Activated T-helper 17 cell treated with anti-CD3 and anti-CD28 coated beads, Interleukin-2, amount 50 U/mL, for 72 hours (primary cell): ENCODE data around the gene MOK. TPM values are rescaled to one million over a fixed set of nuclear protein-coding genes. Genes with fewer than 3 reads are reported as not detected.

Source experiments
- ATAC-seq: fragments of 150-1000 bp; cut with Tn5 transposase; replicated peaks from 2 replicates; pipeline ENCODE4 v1.10.0; 2021; ENCODE audit warnings: mild to moderate bottlenecking, moderate library complexity
- H3K27ac Mint-ChIP-seq: one replicate; pipeline ENCODE4 v1.8.0; 2022; ENCODE audit warnings: mixed read lengths
- H3K27me3 Mint-ChIP-seq: one replicate; pipeline ENCODE4 v1.8.0; 2022; ENCODE audit warnings: mixed read lengths
- H3K36me3 Mint-ChIP-seq: one replicate; pipeline ENCODE4 v1.8.0; 2022; ENCODE audit warnings: low read depth, mild to moderate bottlenecking, mixed read lengths
- H3K4me1 Mint-ChIP-seq: one replicate; pipeline ENCODE4 v1.8.0; 2022; ENCODE audit warnings: mixed read lengths
- H3K4me3 Mint-ChIP-seq: one replicate; pipeline ENCODE4 v1.8.0; 2022; ENCODE audit warnings: mild to moderate bottlenecking, mixed read lengths
- H3K9me3 Mint-ChIP-seq: one replicate; pipeline ENCODE4 v1.8.0; 2022; ENCODE audit warnings: mixed read lengths
- total RNA-seq, 2 donors: library from RNA; stranded (reverse); gene quantifications; one replicate each; pipeline ENCODE4 v1.2.3, GENCODE V29; 2022

MOK gene
- total RNA-seq, 2 donors from 2014 or later: 2.3 to 5.5 TPM

DNA sequence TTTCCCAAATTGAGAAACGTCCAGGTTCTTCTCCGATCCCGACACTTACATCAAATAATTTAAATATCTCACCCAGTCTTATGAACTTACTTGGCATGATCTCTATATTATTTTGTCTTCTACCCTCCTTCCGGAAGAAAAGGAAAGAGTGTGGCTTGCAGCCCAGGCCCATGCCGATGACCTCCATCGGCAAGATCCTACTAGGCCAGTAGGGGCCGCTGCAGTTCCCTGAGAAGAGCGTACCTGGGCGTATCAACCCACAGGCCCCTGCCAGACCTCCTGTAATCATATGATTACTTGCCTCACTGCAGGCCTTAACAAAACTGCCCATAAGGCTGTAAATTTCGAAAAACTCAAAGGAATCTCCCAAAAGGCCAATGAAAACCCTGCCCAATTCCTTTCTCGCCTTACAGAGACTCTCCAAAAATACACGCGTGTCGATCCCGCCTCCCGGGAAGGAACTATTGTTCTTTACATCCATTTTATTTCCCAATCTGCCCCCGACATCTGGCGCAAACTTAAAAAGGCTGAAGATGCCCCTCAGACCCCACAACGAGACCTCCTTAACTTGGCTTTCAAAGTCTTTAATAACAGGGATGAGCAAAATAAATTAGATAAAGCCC is 69.6 kb downstream of the MOK start:
- H3K9me3 Mint-ChIP-seq: no peaks in the 10 kb centered on the region
- ATAC-seq: peak; percentile 99
- no peaks in the 10 kb centered on the region for H3K4me1 Mint-ChIP-seq
- no peak overlapping the region for H3K27ac Mint-ChIP-seq
- no peaks in the 10 kb centered on the region for H3K27me3 Mint-ChIP-seq
- H3K4me3 Mint-ChIP-seq: no peak overlapping the region
- H3K36me3 Mint-ChIP-seq: no peaks in the 10 kb centered on the region

DNA sequence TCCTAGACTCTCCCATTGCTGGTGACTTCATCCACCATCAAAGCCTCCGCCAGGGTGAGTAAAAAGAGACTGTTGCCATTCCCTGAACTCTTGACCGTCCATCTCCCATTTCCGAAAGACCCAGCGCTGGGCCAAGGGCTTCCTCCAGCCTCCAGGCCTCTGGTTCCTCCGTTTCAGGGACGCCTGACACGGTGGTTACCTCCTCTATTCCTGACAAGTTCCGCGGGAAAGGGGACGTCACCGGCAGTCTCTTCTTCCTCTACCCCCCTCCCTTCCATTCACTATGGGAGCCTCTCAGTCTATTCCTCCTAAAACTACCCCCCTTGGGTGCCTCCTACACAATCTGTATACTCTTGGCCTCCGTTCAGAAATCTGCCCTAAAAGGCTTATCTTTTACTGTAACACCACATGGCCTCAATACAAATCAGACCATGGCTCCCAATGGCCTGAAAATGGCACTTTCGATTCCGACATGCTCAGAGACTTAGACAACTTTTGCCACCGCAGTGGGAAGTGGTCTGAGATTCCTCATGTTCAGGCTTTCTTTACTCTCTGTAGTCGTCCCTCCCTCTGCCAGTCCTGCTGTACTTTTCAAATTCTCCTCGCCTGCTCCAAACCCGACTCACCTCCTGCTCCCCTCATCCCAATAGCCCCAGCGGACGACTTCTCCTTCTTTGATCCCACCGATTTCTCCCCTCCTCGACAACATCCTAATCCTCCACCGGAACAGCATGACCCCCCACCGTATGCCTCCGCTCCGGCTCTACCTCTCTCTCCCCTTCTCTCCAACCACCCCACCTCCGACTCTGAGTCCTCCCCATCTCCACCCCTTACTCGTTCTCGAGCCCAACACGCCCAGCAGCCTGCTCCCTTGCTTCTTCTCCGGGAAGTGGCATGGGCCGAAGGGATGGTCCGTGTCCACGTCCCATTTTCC is 70.4 kb downstream of the MOK start:
- no peak overlapping the region for H3K27ac Mint-ChIP-seq
- H3K27me3 Mint-ChIP-seq: no peaks in the 10 kb centered on the region
- H3K4me1 Mint-ChIP-seq: no peaks in the 10 kb centered on the region
- H3K9me3 Mint-ChIP-seq: no peaks in the 10 kb centered on the region
- no peak overlapping the region for H3K4me3 Mint-ChIP-seq
- ATAC-seq: no peak
- H3K36me3 Mint-ChIP-seq: no peaks in the 10 kb centered on the region

DNA sequence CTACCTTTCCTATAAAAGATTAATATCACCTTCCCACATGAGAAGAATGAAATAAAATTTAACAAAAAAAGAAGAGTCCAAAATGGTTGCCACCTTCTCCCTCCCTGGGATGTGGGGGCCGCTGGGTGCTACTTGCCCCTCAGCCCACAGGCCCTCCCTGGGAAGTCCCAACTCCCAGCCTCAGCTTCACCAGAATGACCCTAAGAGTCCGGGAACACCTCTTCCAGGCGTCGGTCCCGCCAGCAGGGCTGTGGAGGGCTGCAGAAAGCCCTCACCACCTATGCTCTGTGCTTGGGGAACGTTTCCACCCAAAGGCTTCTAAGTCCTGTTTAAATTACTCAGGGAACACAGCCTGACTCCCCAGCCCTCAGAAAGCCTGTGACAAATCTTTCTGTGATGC is 71.9 kb downstream of the MOK start:
- H3K27ac Mint-ChIP-seq: no peak overlapping the region
- no peaks in the 10 kb centered on the region for H3K4me1 Mint-ChIP-seq
- H3K27me3 Mint-ChIP-seq: no peaks in the 10 kb centered on the region

DNA sequence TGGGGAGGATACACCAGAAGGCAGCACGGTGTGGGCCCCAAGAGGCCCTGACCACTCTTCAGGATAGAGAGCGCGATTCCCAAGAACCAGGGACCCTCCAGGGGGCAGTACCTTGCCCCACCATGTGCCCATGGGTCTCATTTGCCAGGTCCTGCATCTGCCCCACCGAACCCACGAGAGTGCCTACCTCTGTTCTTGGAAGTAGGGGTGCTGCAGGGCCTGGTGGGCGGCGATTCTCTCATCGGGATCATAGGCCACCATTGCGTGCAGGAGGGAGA is 72.7 kb downstream of the MOK start:
- no peak overlapping the region for H3K4me3 Mint-ChIP-seq
- no peak for ATAC-seq
- no peak overlapping the region for H3K27ac Mint-ChIP-seq
- H3K36me3 Mint-ChIP-seq: no peaks in the 10 kb centered on the region
- no peaks in the 10 kb centered on the region for H3K27me3 Mint-ChIP-seq
- H3K9me3 Mint-ChIP-seq: no peaks in the 10 kb centered on the region
- no peaks in the 10 kb centered on the region for H3K4me1 Mint-ChIP-seq

More for the DNA sequence above, 71.9 kb downstream of the MOK start:
- no peak for ATAC-seq
- H3K4me3 Mint-ChIP-seq: no peak overlapping the region
- H3K36me3 Mint-ChIP-seq: no peaks in the 10 kb centered on the region
- H3K9me3 Mint-ChIP-seq: no peaks in the 10 kb centered on the region

DNA sequence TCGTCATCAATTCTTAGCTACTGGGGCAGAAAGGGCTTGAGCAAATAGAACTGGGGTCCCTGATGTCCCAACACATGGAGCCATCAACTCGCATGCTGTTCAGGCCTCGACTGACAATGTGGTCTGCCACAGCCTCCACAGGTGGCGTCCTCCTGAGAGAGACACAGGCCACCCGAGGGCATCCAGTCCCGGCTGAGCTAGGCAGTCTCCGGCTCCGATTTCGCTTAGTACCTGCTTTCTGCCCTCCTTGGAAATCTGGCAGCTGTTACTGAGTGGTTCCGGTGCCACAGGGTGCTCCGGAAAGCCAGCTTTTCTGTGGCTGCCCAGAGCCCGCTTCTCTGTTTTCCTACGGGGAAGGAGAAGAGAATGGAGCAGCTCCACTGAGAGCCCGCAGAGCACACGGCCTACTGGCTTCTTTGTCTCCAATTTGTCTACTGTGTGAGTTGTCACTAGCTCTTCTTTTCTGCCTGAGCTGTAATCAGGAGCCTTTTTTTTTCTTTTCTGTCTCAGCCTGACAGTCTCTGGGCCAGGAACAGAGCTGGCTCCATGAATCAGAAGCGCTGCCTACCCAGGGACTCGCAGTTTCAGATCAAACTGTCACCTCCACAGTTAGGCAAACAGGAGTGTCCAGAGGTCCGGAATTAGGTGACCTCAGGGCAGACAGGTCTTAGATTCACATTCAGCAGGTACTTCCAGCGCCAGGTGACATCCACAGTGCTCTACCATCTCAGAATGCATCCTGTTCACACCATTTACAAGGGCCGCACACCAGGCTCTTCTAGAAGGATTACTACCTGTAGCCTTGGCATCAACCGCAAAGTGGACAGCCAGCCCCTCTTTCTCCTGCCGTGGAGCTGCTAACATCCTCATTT is 73.3 kb downstream of the MOK start:
- Mint-ChIP-seq H3K27me3 (no peaks in the 10 kb centered on the region), H3K9me3 (no peaks in the 10 kb centered on the region)
- no peak for ATAC-seq

DNA sequence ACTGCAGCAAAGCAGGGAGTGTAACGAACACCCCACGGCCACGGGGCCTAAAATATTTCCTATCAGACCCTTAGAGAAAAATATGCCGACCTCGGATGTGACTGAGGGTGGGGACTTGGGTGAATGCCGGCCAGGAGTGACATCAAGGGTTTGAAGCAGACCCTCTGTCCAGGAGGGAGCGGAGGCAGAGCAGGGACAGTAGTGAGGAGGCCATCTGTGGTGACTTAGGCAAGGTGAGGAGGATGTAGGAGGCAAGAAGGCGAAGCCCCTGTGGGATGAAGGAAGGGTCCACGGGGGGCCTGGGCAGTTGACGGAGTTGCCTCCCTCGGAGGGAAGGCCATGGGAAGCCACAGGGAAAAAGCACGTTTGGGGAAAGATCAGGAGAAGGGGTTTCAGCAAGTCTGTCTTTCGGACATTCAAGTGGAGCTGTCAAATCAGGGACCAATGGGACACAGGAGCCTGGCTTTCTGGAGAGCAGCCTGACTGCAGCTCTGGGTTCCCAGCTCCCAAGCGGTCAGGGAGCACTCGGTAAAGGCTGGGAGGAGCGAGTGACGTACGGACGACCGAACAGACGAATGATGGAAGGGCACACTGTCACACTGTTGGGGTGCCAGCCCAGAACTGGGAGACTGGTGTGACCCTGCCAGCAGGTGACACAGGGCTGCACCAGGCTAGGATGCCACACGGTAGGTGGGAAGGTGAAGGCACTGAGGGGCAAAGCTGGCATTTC is 74.3 kb downstream of the MOK start:
- H3K9me3 Mint-ChIP-seq: no peaks in the 10 kb centered on the region
- H3K27me3 Mint-ChIP-seq: no peaks in the 10 kb centered on the region
- H3K4me1 Mint-ChIP-seq: no peaks in the 10 kb centered on the region
- no peak for ATAC-seq
- no peak overlapping the region for H3K4me3 Mint-ChIP-seq
- no peak overlapping the region for H3K27ac Mint-ChIP-seq
- H3K36me3 Mint-ChIP-seq: no peaks in the 10 kb centered on the region

More for the DNA sequence above, 73.3 kb downstream of the MOK start:
- no peaks in the 10 kb centered on the region for H3K4me1 Mint-ChIP-seq
- no peaks in the 10 kb centered on the region for H3K36me3 Mint-ChIP-seq
- no peak overlapping the region for H3K4me3 Mint-ChIP-seq
- no peak overlapping the region for H3K27ac Mint-ChIP-seq

DNA sequence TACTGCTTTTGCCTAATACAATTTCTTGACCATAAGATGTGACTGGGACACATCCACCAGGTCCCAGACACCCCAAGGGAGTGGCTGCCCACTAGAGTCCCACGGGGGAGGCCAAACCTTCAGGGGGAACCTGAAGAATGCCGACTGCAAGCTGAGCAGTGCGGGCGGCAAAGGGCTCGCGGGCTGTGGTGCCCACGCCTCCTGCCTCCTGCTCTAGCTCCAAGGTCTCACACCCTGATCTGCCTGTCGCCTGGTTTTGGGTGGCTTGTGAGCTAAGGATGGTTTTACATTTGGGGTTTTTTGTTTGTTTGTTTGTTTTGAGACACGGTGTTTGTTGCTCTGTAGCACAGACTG is 75.2 kb downstream of the MOK start:
- Mint-ChIP-seq H3K27ac (no peak overlapping the region), H3K4me1 (no peaks in the 10 kb centered on the region), H3K4me3 (no peak overlapping the region), H3K36me3 (no peaks in the 10 kb centered on the region), H3K9me3 (no peaks in the 10 kb centered on the region), H3K27me3 (no peaks in the 10 kb centered on the region)
- no peak for ATAC-seq

DNA sequence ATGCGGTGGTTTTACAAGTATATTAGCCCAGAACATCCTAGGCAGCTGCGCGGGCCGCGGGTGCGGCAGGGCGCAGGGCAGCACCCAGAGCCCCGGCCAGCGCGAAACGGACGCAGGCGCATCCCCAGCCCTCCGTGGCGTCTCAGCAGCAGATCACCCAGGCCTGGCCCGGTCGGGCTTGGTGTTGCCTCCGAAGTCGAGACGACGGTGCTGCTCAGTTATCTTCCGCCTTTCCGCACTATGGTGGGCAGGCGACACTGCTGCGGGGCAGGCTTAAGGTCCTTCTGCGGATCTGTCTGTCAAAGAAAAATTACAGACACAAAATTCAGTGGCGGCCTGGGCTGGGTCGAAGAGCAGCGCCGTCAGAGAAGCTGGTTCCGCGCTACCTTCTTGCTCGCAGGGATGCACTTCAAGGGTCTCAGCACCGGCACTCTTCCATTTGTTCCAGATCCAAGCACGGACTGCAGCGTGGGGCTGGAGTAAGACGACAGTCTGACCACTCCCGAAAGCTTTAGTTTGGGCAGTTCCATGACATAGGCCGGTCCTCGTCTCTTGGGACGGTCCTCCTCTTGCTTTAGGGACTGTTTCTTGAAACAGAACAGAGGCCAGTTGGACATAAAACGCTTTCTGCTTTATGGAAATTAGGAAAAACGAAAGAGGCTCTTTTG is 75.8 kb downstream of the MOK start:
- Mint-ChIP-seq H3K36me3 (no peaks in the 10 kb centered on the region), H3K9me3 (no peaks in the 10 kb centered on the region), H3K4me1 (no peaks in the 10 kb centered on the region), H3K4me3 (no peak overlapping the region), H3K27ac (no peak overlapping the region), H3K27me3 (no peaks in the 10 kb centered on the region)
- no peak for ATAC-seq

DNA sequence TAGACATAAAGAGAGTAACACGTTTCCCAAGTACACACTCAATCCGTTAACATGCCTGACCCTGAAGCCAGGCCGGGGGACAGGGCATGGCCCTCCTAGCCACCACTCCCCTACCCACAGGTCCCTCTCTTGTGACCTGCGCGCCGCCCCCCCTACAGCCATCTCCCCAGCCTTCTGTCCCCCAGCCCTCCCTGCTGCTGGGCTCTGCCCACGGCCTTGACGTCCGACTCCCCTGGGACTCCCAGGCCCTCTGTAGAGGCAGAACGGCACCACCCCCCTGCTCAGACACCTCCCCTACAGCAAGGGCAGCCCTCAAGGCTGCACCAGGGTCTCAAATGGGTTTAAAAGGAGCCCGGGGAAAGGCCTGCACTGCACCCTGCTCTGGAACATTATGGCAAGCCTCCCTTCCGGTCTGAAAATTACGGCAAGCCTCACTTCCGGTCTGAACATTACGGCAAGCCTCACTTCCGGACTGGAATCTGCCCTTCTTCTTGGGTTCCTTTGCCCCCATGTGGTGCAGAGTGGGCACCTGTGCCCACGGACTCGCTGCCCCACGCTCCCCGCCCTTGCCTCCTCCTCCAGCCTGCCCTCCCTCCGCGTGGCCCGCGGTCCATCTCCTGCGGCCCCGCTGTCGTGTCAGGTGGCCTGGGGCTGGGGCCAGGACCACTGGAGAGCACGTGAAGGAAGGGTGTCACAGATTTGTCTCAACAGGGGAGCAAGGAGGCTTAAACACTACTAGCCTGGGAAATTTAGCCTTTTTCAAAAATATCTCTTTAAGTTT is 77.6 kb downstream of the MOK start:
- no peak for ATAC-seq
- Mint-ChIP-seq H3K27ac (no peak overlapping the region), H3K9me3 (no peaks in the 10 kb centered on the region)

DNA sequence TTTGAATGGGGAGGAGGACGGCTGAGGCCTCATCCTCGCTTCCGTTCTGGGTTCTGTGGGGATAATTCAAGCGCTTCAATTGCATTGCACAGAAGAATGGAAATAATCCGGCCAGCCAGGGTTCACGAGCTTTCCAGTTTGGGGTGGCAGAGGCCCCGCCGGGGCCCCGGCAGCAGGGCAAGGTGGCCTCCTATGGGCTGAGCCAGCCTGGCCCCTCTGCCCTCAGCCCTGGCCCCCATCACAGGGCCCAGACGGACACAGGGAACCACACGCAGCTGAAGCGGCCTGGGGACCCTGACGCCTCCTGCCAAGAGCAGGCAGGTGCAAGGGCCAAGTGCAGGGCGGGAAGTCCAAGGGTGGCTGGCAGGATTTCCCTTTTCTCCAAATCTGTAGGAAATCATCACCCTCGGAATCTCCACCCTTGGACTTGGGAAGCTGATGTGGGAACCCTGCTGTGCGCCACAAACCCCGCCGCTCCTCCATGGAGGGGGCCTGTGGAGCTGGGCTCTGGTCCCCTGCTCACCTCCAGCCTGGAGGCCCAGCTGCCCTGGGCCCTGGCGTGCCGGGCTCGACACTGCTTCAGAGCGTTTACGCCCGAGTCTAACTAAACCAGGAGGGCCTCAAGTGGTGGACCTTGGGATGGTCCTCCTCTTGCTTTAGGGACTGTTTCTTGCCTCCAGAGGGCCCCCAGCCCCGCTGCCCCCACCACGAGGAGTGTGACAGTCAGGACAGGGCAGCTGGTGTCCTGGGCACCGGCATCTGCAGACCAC is 78.4 kb downstream of the MOK start:
- no peak for ATAC-seq
- no peaks in the 10 kb centered on the region for H3K4me1 Mint-ChIP-seq
- no peaks in the 10 kb centered on the region for H3K27me3 Mint-ChIP-seq
- no peak overlapping the region for H3K27ac Mint-ChIP-seq
- no peaks in the 10 kb centered on the region for H3K36me3 Mint-ChIP-seq
- H3K9me3 Mint-ChIP-seq: no peaks in the 10 kb centered on the region
- no peak overlapping the region for H3K4me3 Mint-ChIP-seq

More for the DNA sequence above, 77.6 kb downstream of the MOK start:
- H3K4me1 Mint-ChIP-seq: no peaks in the 10 kb centered on the region
- no peaks in the 10 kb centered on the region for H3K27me3 Mint-ChIP-seq
- H3K36me3 Mint-ChIP-seq: no peaks in the 10 kb centered on the region
- no peak overlapping the region for H3K4me3 Mint-ChIP-seq

DNA sequence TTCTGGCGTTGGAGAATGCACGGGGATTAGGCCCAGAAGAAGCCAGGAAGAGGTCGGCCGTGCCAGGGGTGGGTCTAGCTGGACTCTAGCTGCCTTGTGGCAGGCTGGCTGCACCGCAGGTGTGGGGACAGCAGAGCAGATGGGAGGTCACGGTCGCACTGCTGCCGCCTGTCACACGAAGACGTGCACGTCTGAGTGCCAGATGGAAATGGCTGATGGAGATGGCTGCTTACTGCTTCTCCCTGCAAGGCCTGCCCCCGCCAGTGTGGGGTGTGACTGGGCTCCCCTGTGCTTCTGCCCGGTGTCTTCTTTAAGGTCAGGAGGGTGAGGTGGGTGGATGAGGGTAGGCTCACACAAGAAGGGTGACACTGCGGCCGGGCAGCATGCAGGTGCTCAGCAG is 79.0 kb downstream of the MOK start:
- no peaks in the 10 kb centered on the region for H3K27me3 Mint-ChIP-seq
- no peaks in the 10 kb centered on the region for H3K9me3 Mint-ChIP-seq
- ATAC-seq: no peak
- H3K27ac Mint-ChIP-seq: no peak overlapping the region
- H3K4me3 Mint-ChIP-seq: no peak overlapping the region
- H3K36me3 Mint-ChIP-seq: no peaks in the 10 kb centered on the region
- no peaks in the 10 kb centered on the region for H3K4me1 Mint-ChIP-seq

DNA sequence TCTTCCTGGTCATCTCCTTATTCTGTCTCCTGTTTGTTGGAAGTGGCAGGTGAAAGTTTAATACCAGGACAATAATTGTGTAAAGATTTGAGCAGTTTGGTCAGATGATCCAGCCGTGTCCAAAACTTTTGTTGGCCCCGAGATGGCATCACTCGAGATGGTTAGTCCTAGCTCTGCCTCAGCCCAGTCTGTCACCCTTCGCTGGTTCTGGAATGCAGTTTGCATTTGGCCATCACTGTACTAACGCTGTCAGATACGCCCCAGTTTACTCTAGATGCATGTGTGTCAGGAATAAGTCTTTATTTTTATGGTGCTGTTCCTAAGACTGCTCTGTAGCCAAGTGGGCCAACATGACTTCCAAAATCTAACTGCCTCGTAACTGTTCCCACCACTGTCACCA is 79.6 kb downstream of the MOK start:
- Mint-ChIP-seq H3K27me3 (no peaks in the 10 kb centered on the region), H3K4me1 (no peaks in the 10 kb centered on the region), H3K9me3 (no peaks in the 10 kb centered on the region), H3K36me3 (no peaks in the 10 kb centered on the region), H3K27ac (no peak overlapping the region), H3K4me3 (no peak overlapping the region)
- no peak for ATAC-seq

DNA sequence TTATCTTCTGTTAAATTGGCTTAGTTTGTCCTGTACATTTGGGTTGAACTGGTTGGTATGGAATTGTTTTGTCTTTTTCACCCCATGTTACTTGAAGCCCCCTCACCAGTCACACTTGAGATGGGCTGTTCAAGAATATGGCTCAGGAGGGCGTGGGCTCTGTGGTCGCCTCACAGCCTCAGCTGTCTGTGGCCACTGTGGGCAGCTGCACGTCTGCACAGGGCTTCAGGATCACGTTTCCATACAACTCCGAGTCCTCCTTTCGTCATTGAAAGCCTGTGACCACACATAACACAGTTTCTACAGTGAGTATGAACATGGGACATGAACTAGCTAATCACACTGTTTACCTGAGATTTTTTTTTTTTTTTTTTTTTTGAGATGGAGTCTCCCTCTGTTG is 81.3 kb downstream of the MOK start:
- no peaks in the 10 kb centered on the region for H3K27me3 Mint-ChIP-seq
- no peaks in the 10 kb centered on the region for H3K36me3 Mint-ChIP-seq
- ATAC-seq: no peak
- H3K4me3 Mint-ChIP-seq: no peak overlapping the region
- H3K9me3 Mint-ChIP-seq: no peaks in the 10 kb centered on the region
- no peak overlapping the region for H3K27ac Mint-ChIP-seq
- H3K4me1 Mint-ChIP-seq: peaks cover 5% of the 10 kb centered on the region
